PC-9 (cell line): ENCODE data around the gene KIAA1217. TPM values are rescaled to one million over a fixed set of nuclear protein-coding genes. Genes with fewer than 3 reads are reported as not detected.

Experiments used
- BruUV-seq: library from RNA; stranded (reverse); fragments of 400-500 nt; replicated peaks from 2 replicates; lab custom pipeline; 2021; lab: Mats Ljungman, UMichigan
- CTCF ChIA-PET: fragments of 300-600 bp; sonication (Branson Sonifier 250); formaldehyde crosslinking; loops from one replicate; lab custom pipeline; 2022; ENCODE audit warnings: antibody characterized with exemption; lab: Charles Lee
- POLR2A ChIA-PET: fragments of 300-600 bp; sonication (Branson Sonifier 250); formaldehyde crosslinking; loops from one replicate; lab custom pipeline; 2022; ENCODE audit warnings: antibody characterized with exemption; ENCODE audit not compliant: unreplicated experiment; lab: Charles Lee
- DNase-seq, 2 experiments: peaks; one replicate each; pipeline versions ENCODE4 v3.0.0 to v3.0.0-alpha.2; 2015 to 2022; ENCODE audit warnings: mixed read lengths in 1 of 2
- H2AFZ ChIP-seq: fragments of 200-600 bp; sonication (generic); 2 replicates; pipeline ENCODE4 v1.8.1; 2017; ENCODE audit warnings: antibody characterized with exemption
- H3F3A ChIP-seq: fragments of 200-600 bp; sonication (generic); 2 replicates; pipeline ENCODE4 v1.8.1; 2017; ENCODE audit warnings: antibody characterized with exemption, mild to moderate bottlenecking, low read depth; ENCODE audit not compliant: insufficient read depth
- H3K27ac ChIP-seq: fragments of 200-600 bp; sonication (generic); 2 replicates; pipeline ENCODE4 v1.6.1; 2016; ENCODE audit warnings: mixed run types
- H3K27me3 ChIP-seq: fragments of 200-600 bp; sonication (generic); 2 replicates; pipeline ENCODE4 v1.6.1; 2016; ENCODE audit warnings: low read depth, mixed run types; ENCODE audit not compliant: insufficient read depth
- H3K36me3 ChIP-seq: fragments of 200-600 bp; sonication (generic); 2 replicates; pipeline ENCODE4 v1.6.1; 2016; ENCODE audit warnings: low read depth, mixed run types
- H3K4me1 ChIP-seq: fragments of 200-600 bp; sonication (generic); replicated peaks from 2 replicates; pipeline ENCODE4 v1.6.1; 2016; ENCODE audit warnings: mixed run types; ENCODE audit not compliant: insufficient read depth
- H3K4me2 ChIP-seq: fragments of 200-600 bp; sonication (generic); 2 replicates; pipeline ENCODE4 v1.6.1; 2017; ENCODE audit warnings: mixed run types
- H3K4me3 ChIP-seq: fragments of 200-600 bp; sonication (generic); 2 replicates; pipeline ENCODE4 v1.6.1; 2016; ENCODE audit warnings: mixed run types
- H3K79me2 ChIP-seq: fragments of 200-600 bp; sonication (generic); 2 replicates; pipeline ENCODE4 v1.6.1; 2017; ENCODE audit warnings: low read depth, mixed run types
- H3K9me2 ChIP-seq: fragments of 200-600 bp; sonication (generic); 2 replicates; pipeline ENCODE4 v1.8.1; 2017; ENCODE audit warnings: mild to moderate bottlenecking; ENCODE audit not compliant: insufficient read depth
- H3K9me3 ChIP-seq: fragments of 200-600 bp; sonication (generic); 2 replicates; pipeline ENCODE4 v1.8.1; 2016; ENCODE audit warnings: low read depth; ENCODE audit not compliant: insufficient read depth
- H4K20me1 ChIP-seq: fragments of 200-600 bp; sonication (generic); 2 replicates; pipeline ENCODE4 v1.8.1; 2017; ENCODE audit not compliant: insufficient read depth
- EZH2 ChIP-seq: fragments of 200-600 bp; sonication (generic); IDR thresholded peaks from 2 replicates; pipeline ENCODE4 v1.8.0; 2017; ENCODE audit warnings: antibody characterized with exemption, low read depth
- intact Hi-C: fragments of 100-400 bp; cut with micrococcal nuclease; formaldehyde crosslinking; loops from one replicate; pipeline ENCODE4 v1.10.0; 2022; ENCODE audit not compliant: unreplicated experiment
- total RNA-seq: library from RNA; stranded (reverse); gene quantifications from 2 replicates; pipeline ENCODE4 v1.2.3, GENCODE V29; 2021
- TF ChIP-seq, protein P1 (sequence below): fragments of 200-600 bp; sonication (generic); conservative IDR thresholded peaks from 2 replicates; pipeline ENCODE4 v1.6.1; 2017; ENCODE audit warnings: mixed run types, antibody characterized with exemption, mild to moderate bottlenecking, moderate library complexity

Gene KIAA1217
- total RNA-seq, 1 experiment from 2014 or later, result 41.1 TPM

DNA sequence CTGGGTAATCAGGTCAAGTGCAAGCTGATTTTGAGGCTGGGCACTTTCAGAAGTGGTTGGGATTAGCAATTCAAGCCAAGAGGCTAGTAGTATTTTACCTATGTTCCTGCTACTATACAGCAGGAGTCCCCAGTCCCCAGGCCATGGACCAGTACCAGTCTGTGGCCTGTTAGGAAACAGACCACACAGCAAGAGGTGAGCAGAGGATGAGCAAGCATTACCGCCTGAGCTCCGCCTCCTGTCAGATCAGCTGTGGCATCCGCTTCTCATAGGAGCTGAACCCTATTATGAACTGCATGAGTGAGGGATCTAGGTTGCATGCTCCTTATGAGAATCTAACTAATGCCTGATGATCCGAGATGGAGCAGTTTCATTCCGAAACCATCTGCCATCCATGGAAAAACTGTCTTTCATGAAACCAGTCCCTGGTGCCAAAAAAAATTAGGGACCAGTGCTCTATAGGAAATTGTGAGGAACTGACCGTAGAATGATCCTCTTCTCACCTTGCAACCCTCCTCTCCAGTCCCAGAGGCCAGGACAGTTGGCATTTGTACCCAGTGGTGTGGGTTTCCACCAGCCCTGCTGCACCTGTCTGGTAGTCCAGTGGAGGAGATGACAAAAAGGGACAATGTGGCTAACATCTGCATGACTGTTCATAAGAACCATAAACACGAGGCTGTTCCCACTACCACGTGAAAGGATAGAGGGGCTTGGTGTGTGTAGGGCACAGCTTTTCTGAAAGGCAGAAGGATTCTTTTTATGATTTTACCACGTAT, 172.5 kb downstream of the KIAA1217 start:
- ChIA-PET CTCF (no interaction called here), POLR2A (no interaction called here)
- H3K9me2 ChIP-seq, result no peaks in the 10 kb centered on the region
- no peaks in the 10 kb centered on the region; the same call in 1 of the 2 replicates for H4K20me1 ChIP-seq
- H3K9me3 ChIP-seq, result no peaks in the 10 kb centered on the region
- peaks cover 8% of the 10 kb centered on the region; the same call in 1 of the 2 replicates for H3K4me1 ChIP-seq
- DNase-seq, result no peak
- H3F3A ChIP-seq, result no peaks in the 10 kb centered on the region
- BruUV-seq, result no TSS peak
- H3K4me2 ChIP-seq, result no peak overlapping the region
- intact Hi-C loops, result loop anchor here (2.0 kb wide), 2 partner anchors 83 to 173 kb away; partner anchors contain the start of gene KIAA1217
- H2AFZ ChIP-seq, result no peak overlapping the region
- no peak overlapping the region for H3K27ac ChIP-seq
- no peak overlapping the region for H3K4me3 ChIP-seq
- no peaks in the 10 kb centered on the region for H3K27me3 ChIP-seq
- no peaks in the 10 kb centered on the region for H3K36me3 ChIP-seq
- TF ChIP-seq EZH2, result no peak
- TF ChIP-seq, protein P1, sequence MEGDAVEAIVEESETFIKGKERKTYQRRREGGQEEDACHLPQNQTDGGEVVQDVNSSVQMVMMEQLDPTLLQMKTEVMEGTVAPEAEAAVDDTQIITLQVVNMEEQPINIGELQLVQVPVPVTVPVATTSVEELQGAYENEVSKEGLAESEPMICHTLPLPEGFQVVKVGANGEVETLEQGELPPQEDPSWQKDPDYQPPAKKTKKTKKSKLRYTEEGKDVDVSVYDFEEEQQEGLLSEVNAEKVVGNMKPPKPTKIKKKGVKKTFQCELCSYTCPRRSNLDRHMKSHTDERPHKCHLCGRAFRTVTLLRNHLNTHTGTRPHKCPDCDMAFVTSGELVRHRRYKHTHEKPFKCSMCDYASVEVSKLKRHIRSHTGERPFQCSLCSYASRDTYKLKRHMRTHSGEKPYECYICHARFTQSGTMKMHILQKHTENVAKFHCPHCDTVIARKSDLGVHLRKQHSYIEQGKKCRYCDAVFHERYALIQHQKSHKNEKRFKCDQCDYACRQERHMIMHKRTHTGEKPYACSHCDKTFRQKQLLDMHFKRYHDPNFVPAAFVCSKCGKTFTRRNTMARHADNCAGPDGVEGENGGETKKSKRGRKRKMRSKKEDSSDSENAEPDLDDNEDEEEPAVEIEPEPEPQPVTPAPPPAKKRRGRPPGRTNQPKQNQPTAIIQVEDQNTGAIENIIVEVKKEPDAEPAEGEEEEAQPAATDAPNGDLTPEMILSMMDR, result no peak
- no peaks in the 10 kb centered on the region for H3K79me2 ChIP-seq

DNA sequence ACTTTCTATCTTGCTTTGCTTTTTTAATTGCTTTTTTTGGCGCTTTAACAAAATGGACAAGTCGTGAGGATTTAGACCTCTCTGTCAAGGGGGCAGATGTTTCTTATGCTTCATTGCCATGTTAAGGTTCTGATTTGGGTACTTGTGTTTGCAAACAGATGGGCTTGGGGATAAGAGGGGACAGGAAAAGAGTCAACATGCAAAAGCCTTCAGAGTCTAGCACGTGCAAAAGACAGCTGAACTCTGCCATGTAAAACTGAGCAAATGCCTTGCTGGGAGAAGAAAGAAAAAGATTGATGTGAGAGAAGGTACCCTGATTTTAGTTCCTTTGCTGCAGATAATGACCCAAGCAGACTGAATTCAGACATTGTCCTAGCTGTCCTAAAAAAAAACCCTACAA, 173.1 kb downstream of the KIAA1217 start:
- no peaks in the 10 kb centered on the region for H3F3A ChIP-seq
- H4K20me1 ChIP-seq, result no peaks in the 10 kb centered on the region; the same call in 1 of the 2 replicates
- no peak overlapping the region for H3K4me3 ChIP-seq
- no peak for DNase-seq
- CTCF ChIA-PET, result no interaction called here
- no peaks in the 10 kb centered on the region for H3K36me3 ChIP-seq
- POLR2A ChIA-PET, result no interaction called here
- intact Hi-C loops, result loop anchor here (2.0 kb wide), 2 partner anchors 83 to 173 kb away; partner anchors contain the start of gene KIAA1217
- H3K27me3 ChIP-seq, result no peaks in the 10 kb centered on the region
- H3K9me3 ChIP-seq, result no peaks in the 10 kb centered on the region
- BruUV-seq, result no TSS peak
- H3K27ac ChIP-seq, result no peak overlapping the region
- H3K79me2 ChIP-seq, result no peaks in the 10 kb centered on the region
- H3K4me1 ChIP-seq, result peaks cover 8% of the 10 kb centered on the region; the same call in 1 of the 2 replicates
- no peaks in the 10 kb centered on the region for H3K9me2 ChIP-seq
- no peak overlapping the region for H3K4me2 ChIP-seq
- TF ChIP-seq, protein P1, result no peak
- TF ChIP-seq EZH2, result no peak
- H2AFZ ChIP-seq, result no peak overlapping the region

DNA sequence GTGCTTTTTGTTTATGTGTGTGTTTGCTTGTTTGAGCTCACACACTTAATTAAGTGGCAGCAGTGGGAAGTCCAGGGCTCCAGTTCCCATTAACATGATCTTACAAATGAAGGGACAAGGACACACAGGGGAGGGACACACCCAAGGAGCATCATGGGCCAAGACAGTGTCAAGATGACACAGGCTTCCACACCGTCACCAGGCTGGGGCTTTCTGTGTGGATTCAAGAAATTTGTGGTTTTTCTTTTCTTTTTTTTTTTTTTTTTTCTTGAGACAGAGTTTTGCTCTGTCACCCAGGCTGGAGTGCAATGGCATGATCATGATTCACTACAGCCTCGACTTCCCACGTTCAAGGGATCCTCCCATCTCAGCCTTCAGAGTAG, 173.6 kb downstream of the KIAA1217 start:
- no peaks in the 10 kb centered on the region for H3K9me3 ChIP-seq
- no peak overlapping the region for H2AFZ ChIP-seq
- TF ChIP-seq, protein P1, result no peak
- no peak for TF ChIP-seq EZH2
- no peaks in the 10 kb centered on the region for H3K27me3 ChIP-seq
- H3K4me2 ChIP-seq, result no peak overlapping the region
- H3F3A ChIP-seq, result no peaks in the 10 kb centered on the region
- peaks cover 8% of the 10 kb centered on the region; the same call in 1 of the 2 replicates for H3K4me1 ChIP-seq
- BruUV-seq, result no TSS peak
- POLR2A ChIA-PET, result interaction anchor here (0.7 kb wide), 1 partner anchor 467 kb away, joined by 4 read pairs; no protein-coding TSS in a partner anchor
- no peaks in the 10 kb centered on the region for H3K36me3 ChIP-seq
- no peaks in the 10 kb centered on the region; the same call in 1 of the 2 replicates for H4K20me1 ChIP-seq
- intact Hi-C loops, result loop anchor here (2.0 kb wide), 2 partner anchors 82 to 174 kb away; partner anchors contain the start of gene KIAA1217
- DNase-seq, result no peak
- CTCF ChIA-PET, result no interaction called here
- H3K4me3 ChIP-seq, result no peak overlapping the region
- no peaks in the 10 kb centered on the region for H3K9me2 ChIP-seq
- H3K79me2 ChIP-seq, result no peaks in the 10 kb centered on the region
- H3K27ac ChIP-seq, result no peak overlapping the region
